Heart left ventricle (tissue), 16 donors: ENCODE data around the gene PRCC. TPM values are rescaled to one million over a fixed set of nuclear protein-coding genes. Genes with fewer than 3 reads are reported as not detected.

Experiments used
- ATAC-seq, 4 donors: fragments of 200-7000 bp; cut with Tn5 transposase; one replicate each; pipeline ENCODE4 v1.9.1; 2020 to 2022; ENCODE audit warnings: moderate library complexity in 4 of 4, mild to moderate bottlenecking in 3 of 4, moderate number of reproducible peaks in 1 of 4
- DNase-seq, 5 donors: peaks; one replicate each; pipeline ENCODE4 v3.0.0-alpha.2; 2020
- H3K27ac ChIP-seq, 12 donors: fragments of 200-600 bp; sonication (generic) in 4 of 12; one replicate each; pipeline versions ENCODE4 v1.5.0 to v1.8.0; 2016 to 2022; ENCODE audit warnings: mild to moderate bottlenecking in 2 of 12
- H3K27me3 ChIP-seq, 9 donors: fragments of 200-600 bp; sonication (generic) in 2 of 9; one replicate each; pipeline versions ENCODE4 v1.5.1 to v1.8.0; 2016 to 2022; ENCODE audit warnings: mild to moderate bottlenecking in 3 of 9
- H3K36me3 ChIP-seq, 9 donors: fragments of 200-600 bp; sonication (generic) in 2 of 9; one replicate each; pipeline versions ENCODE4 v1.5.0 to v1.8.0; 2018 to 2022; ENCODE audit warnings: mild to moderate bottlenecking in 2 of 9
- H3K4me1 ChIP-seq, 12 donors: fragments of 200-600 bp; sonication (generic) in 4 of 12; one replicate each; pipeline versions ENCODE4 v1.5.0 to v1.8.0; 2016 to 2022; ENCODE audit warnings: mild to moderate bottlenecking in 3 of 12
- H3K4me3 ChIP-seq, 12 donors: fragments of 200-600 bp; sonication (generic) in 4 of 12; one replicate each; pipeline versions ENCODE4 v1.5.0 to v1.8.0; 2017 to 2022; ENCODE audit warnings: mild to moderate bottlenecking in 9 of 12, moderate library complexity in 4 of 12
- H3K9me3 ChIP-seq, 12 donors: fragments of 200-600 bp; sonication (generic) in 4 of 12; one replicate each; pipeline versions ENCODE4 v1.5.0 to v1.8.0; 2016 to 2022; ENCODE audit warnings: mild to moderate bottlenecking in 1 of 12
- POLR2A ChIP-seq, 2 donors: fragments of 450-650 bp; IDR thresholded peaks; one replicate each; pipeline ENCODE4 v1.6.1; 2017; ENCODE audit warnings: antibody characterized with exemption in 2 of 2, mild to moderate bottlenecking in 2 of 2, moderate library complexity in 2 of 2
- WGBS, 4 donors: extraction: QIAGEN DNeasy Blood & Tissue Kit in 2 of 4; methylation state at CpG; one replicate each; pipeline versions ENCODE4 v1.1.5 to v1.1.7; 2013 to 2018; 5-methylcytosine and 5-hydroxymethylcytosine counted together
- intact Hi-C, 10 donors: fragments of 100-400 bp; cut with DNase I; formaldehyde crosslinking; loops; one replicate each; pipeline versions ENCODE4 v1.11.1 to v1.14.2; 2022
- polyA plus RNA-seq, 2 donors: library from polyadenylated mRNA; stranded (reverse); fragments of 200-250 nt; gene quantifications; one replicate each; pipeline ENCODE4 v1.2.3, GENCODE V29; 2013
- total RNA-seq, 9 donors: library from RNA; depleted of rRNA in 2 of 9; stranded (reverse); fragments of >200 nt in 2 of 9; fragmentation: NEBNext Ultra II Directional in 3 of 9; extraction: Animal tissue kit (Norgen Biotek cat#: 25700) in 3 of 9; gene quantifications; one replicate each; pipeline versions ENCODE4 v1.1.0 to v1.2.4, GENCODE V29; 2016 to 2023
- TF ChIP-seq, protein P1 (sequence below), 12 donors: fragments of 200-600 bp; sonication (generic) in 4 of 12; IDR thresholded peaks; one replicate each; pipeline versions ENCODE4 v1.5.0 to v1.8.0; 2018 to 2022; ENCODE audit warnings: antibody characterized with exemption in 12 of 12, mild to moderate bottlenecking in 5 of 12
- donor health status: ischemic (EF 13 %, LVEDD 7.1; RV severe dilation, severe dysfunction).
- donor health status: healthy with polysubstance abuse.
- donor health status: DM: no; HTN: yes; CAD: no.
- donor health status: DM: no; HTN: no; CAD: no.
- donor health status: ischemic (EF 25% LVEDD 6.9; RV normal size, moderate dysfunction).
- donor health status: ischemic (EF 25% LVEDD 5.7; RV mildly dilated, moderate dysfunction).
- donor health status: healthy.
- donor health status: DM: yes; HTN: yes; CAD: no.
- donor health status: ischemic (EF 35%, LVEDD 5.7; RV mildly dilated, moderate dysfunction).
- donor health status: nonischemic (EF 11% LVEDD 7.7; RV severe dilation, severe dysfunction).
- donor health status: DM: yes; HTN: yes; CAD: no.
- donor health status: PGD.
- donor health status: ischemic (EF 29% LVEDD 5.4; RV normal size, mild dysfunction).
- donor health status: nonischemic (EF 23%, LVEDD 6.1; RV moderate dilation, normal function).

Gene PRCC
- total and polyA plus RNA-seq, 11 donors, result 34.6 to 55.5 (median 39.0) TPM

DNA sequence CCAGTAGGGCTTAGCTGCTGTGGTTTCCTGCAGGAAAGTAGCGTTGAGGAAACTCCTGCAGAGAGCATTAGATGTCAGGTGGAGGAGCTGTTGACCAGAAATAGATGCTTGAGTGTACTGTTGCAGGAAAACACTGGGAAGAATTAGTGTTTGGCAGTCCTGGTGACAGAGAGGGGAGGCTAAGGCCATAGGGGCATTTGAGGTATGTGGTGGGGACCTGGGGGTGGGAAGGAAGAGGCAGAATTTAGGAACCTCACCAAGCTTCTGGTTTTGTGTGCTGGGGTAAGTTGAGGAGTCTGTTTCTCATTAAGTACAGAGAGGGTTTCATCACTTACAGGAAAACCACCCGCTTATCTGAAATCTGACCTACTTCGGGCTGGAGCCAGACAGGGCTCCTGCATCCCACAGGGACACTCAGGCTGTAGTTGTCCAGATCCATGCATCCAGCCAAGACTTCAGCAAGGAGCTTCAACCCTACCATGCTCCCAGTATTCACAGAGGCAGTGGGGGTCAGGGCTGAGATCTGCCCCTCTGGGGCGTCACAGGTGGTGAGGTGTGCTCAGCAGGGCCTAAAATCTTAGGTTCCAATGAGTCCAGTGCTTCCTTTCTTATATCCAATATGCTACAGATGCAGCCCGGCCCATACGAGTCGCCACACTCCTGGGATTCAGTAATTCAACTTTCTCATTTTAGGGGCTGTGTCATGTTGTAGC, 34.2 kb downstream of the PRCC start:
- Histone ChIP-seq H3K27me3 (no peaks in the 10 kb centered on the region), H3K9me3 (no peaks in the 10 kb centered on the region), H3K4me3 (no peak overlapping the region), H3K36me3 (peaks cover 3 to 57% (median 48%) of the 10 kb centered on the region in 9 donors), H3K4me1 (peaks cover 0 to 51% (median 33%) of the 10 kb centered on the region in 12 donors), H3K27ac (peak overlapping the region in 3 of 12 donors; percentile 1 to 21 (median 3))
- WGBS, 4 donors, result 26 to 54% (median 47%) methylated on average over 6 to 7 of the region's 7 CpGs
- intact Hi-C loops, result loop anchor here in 4 of 10 donors (5.0 to 10.0 kb wide), 2 partner anchors 61 to 123 kb away; partner anchors contain the start of genes NTRK1 (in 3 of the 4) and LRRC71 (in 1 of the 4)
- no peak for TF ChIP-seq POLR2A (IDR thresholded peaks at IDR 0.05)
- TF ChIP-seq, protein P1, sequence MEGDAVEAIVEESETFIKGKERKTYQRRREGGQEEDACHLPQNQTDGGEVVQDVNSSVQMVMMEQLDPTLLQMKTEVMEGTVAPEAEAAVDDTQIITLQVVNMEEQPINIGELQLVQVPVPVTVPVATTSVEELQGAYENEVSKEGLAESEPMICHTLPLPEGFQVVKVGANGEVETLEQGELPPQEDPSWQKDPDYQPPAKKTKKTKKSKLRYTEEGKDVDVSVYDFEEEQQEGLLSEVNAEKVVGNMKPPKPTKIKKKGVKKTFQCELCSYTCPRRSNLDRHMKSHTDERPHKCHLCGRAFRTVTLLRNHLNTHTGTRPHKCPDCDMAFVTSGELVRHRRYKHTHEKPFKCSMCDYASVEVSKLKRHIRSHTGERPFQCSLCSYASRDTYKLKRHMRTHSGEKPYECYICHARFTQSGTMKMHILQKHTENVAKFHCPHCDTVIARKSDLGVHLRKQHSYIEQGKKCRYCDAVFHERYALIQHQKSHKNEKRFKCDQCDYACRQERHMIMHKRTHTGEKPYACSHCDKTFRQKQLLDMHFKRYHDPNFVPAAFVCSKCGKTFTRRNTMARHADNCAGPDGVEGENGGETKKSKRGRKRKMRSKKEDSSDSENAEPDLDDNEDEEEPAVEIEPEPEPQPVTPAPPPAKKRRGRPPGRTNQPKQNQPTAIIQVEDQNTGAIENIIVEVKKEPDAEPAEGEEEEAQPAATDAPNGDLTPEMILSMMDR (IDR thresholded peaks at IDR 0.05), result peak in 6 of 12 donors; percentile 29 to 43 (median 36)
- ATAC-seq (peak; percentile 39 to 76 (median 63)), DNase-seq (peak in 2 of 5 donors; percentile 54 to 61)

DNA sequence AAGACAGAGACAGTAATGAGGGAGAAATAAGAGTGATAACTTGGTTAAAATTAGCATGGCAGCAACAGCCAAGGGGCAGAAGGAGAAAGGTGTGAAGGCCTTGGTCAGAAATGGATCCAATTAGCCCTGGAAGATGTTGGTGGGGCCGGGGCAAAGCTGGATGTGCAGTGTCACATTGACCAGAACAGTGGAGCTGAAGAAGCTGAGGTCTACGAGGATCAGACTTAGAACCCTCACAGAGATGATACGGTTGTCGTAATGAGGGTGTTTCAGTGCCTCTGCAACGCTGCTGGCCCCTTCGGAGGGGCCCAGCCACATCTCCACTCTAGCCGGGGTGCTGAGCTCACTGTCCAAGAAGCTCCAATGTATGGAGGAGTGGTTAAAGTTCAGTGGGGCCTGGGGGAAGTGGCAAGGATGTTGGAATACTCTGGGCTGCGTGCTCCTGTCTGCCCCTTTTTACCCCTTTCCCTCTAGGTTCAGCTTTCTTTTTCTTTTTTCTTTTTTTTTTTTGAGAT, 35.1 kb downstream of the PRCC start:
- peaks cover 0 to 60% (median 39%) of the 10 kb centered on the region in 12 donors for H3K4me1 ChIP-seq
- no peaks in the 10 kb centered on the region for H3K27me3 ChIP-seq
- 91 to 97% (median 95%) methylated on average over 8 of the region's 8 CpGs for WGBS, 4 donors
- peaks cover 3 to 48% (median 39%) of the 10 kb centered on the region in 9 donors for H3K36me3 ChIP-seq
- DNase-seq (peak in 1 of 5 donors; percentile 24), ATAC-seq (no peak)
- H3K4me3 ChIP-seq, result no peak overlapping the region
- TF ChIP-seq, protein P1 (IDR thresholded peaks at IDR 0.05), result no peak
- no peak for TF ChIP-seq POLR2A (IDR thresholded peaks at IDR 0.05)
- H3K27ac ChIP-seq, result peak overlapping the region in 1 of 12 donors; percentile 1
- no peaks in the 10 kb centered on the region for H3K9me3 ChIP-seq
- intact Hi-C loops, result loop anchor here in 4 of 10 donors (5.0 to 10.0 kb wide), 2 partner anchors 60 to 122 kb away; partner anchors contain the start of genes NTRK1 (in 3 of the 4) and LRRC71 (in 1 of the 4)

DNA sequence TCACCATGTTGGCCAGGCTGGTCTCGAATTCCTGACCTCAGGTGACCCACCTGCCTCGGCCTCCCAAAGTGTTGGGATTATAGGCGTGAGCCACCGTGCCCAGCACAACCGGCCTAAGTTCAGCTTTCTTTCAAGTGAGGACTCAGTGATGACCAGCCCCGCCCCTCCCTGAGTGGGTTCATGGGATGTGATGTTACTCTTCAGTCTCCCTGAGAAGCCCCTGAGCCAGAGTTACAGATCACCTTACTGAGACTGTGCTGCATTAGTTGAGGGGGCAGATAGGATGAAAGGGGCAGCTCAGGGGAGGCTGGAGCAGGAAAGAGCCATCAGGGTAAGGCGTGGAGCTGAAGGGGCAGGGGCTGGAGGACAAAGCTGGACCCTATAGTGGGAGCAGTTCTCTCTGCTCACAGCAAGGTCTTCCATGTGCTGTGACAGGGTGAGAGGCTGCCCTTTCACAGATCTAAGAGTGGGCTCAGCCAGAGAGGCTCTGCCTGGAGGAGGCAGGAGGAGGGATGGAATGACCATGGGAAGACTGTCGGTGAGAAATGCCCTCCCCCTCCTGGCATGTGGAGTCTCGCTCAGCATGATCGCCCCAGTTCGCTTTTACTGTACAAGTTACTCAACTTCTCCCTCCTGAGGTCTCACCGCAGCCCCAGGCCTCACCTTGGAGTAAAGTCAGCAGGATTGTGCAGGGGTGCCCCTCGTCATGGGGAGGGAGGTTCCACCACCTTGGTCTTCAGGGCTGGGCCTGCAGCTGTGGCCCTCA, 35.9 kb downstream of the PRCC start:
- ATAC-seq (no peak), DNase-seq (peak in 1 of 5 donors; percentile 22)
- H3K27ac ChIP-seq, result no peak overlapping the region
- WGBS, 4 donors, result 89 to 94% (median 92%) methylated on average over 13 of the region's 13 CpGs
- no peaks in the 10 kb centered on the region for H3K9me3 ChIP-seq
- no peaks in the 10 kb centered on the region for H3K27me3 ChIP-seq
- peaks cover 0 to 61% (median 39%) of the 10 kb centered on the region in 12 donors for H3K4me1 ChIP-seq
- TF ChIP-seq POLR2A (IDR thresholded peaks at IDR 0.05), result no peak
- TF ChIP-seq, protein P1 (IDR thresholded peaks at IDR 0.05), result no peak
- H3K36me3 ChIP-seq, result peaks cover 0 to 40% (median 31%) of the 10 kb centered on the region in 9 donors
- H3K4me3 ChIP-seq, result no peak overlapping the region
- intact Hi-C loops, result loop anchor here in 4 of 10 donors (5.0 to 10.0 kb wide), 2 partner anchors 59 to 122 kb away; partner anchors contain the start of genes NTRK1 (in 3 of the 4) and LRRC71 (in 1 of the 4)
